ENCODE measurements around the gene FAM237B. TPM values are rescaled to one million over a fixed set of nuclear protein-coding genes. Genes with fewer than 3 reads are reported as not detected.

Gene FAM237B
- total and polyA plus RNA-seq, 4 donors: not detected

DNA sequence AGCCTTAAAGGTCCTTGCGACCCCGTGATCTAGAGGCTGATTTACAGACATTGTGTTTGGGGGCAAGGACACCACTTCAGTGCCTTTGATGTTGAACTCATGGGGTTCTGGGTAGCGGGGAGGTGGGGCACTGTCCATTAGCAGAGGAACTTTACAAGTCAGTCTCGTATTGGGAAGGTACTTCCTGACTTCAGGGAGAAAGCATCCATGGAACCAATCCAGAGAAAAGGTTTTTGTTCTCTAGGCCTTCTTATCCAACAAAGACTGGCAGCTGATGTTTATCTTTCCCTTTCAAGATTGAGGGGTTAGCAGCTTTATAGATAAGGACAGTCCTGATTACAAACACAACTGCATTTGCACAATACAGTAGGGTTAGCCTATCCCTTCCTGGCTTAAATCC is 28.2 kb upstream of the FAM237B start:
- TF ChIP-seq SP1 (IDR thresholded peaks at IDR 0.05): no peak
- no peak for TF ChIP-seq FOXA2 (IDR thresholded peaks at IDR 0.05)
- TF ChIP-seq RXRA (IDR thresholded peaks at IDR 0.05): no peak
- no peak for TF ChIP-seq EGR1 (IDR thresholded peaks at IDR 0.05; ENCODE audit: low read depth in 2 of 2)
- TF ChIP-seq JUND (IDR thresholded peaks at IDR 0.05): no peak
- TF ChIP-seq, protein P1, sequence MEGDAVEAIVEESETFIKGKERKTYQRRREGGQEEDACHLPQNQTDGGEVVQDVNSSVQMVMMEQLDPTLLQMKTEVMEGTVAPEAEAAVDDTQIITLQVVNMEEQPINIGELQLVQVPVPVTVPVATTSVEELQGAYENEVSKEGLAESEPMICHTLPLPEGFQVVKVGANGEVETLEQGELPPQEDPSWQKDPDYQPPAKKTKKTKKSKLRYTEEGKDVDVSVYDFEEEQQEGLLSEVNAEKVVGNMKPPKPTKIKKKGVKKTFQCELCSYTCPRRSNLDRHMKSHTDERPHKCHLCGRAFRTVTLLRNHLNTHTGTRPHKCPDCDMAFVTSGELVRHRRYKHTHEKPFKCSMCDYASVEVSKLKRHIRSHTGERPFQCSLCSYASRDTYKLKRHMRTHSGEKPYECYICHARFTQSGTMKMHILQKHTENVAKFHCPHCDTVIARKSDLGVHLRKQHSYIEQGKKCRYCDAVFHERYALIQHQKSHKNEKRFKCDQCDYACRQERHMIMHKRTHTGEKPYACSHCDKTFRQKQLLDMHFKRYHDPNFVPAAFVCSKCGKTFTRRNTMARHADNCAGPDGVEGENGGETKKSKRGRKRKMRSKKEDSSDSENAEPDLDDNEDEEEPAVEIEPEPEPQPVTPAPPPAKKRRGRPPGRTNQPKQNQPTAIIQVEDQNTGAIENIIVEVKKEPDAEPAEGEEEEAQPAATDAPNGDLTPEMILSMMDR (IDR thresholded peaks at IDR 0.05; ENCODE audit: low read depth, low read length, missing input control): no peak
- no peak for TF ChIP-seq RAD21 (IDR thresholded peaks at IDR 0.05)
- TF ChIP-seq YY1 (IDR thresholded peaks at IDR 0.05): no peak
- TF ChIP-seq FOXA1 (IDR thresholded peaks at IDR 0.05): no peak
- TF ChIP-seq NR2F2 (IDR thresholded peaks at IDR 0.05): no peak
- 90% methylated on average over 4 of the region's 4 CpGs for WGBS
- DNase-seq (ENCODE audit: low spot score): no peak

DNA sequence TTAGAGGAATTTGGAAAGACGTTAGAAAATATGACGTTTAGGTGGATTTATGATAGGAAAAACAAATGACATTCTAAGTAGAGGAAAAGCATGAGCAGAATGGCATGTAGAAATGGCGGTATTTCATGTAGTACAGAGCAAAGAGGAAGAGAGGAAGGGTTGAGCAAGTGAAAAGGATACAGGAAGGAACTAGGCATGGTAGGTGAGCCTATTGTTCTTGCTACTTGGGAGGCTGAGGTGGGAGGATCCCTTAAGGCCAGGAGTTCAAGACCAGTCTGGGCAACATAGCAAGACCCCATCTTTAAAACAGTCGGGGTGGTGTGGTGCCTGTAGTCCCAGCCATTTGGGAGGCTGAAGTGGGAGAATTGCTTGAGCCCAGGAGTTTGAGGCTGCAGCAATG is 26.7 kb upstream of the FAM237B start:
- WGBS: 62% methylated on average over 4 of the region's 4 CpGs
- no peaks in the 10 kb centered on the region for H3K27me3 ChIP-seq (ENCODE audit: control insufficient read depth in 4 of 4, insufficient read depth in 4 of 4, low read length in 3 of 4)
- DNase-seq (ENCODE audit: low spot score): no peak
- no peaks in the 10 kb centered on the region for H3K9me3 ChIP-seq (ENCODE audit: control insufficient read depth in 4 of 4, low read length in 3 of 4)
- H3K4me3 ChIP-seq (ENCODE audit: low read depth in 1 of 3, low read length in 3 of 3): peak overlapping the region in 1 of 3 donors; percentile 60
- peak overlapping the region; percentile 87 to 96 for H3K27ac ChIP-seq (ENCODE audit: low read depth in 1 of 2, low read length in 2 of 2)
- TF ChIP-seq RXRA (IDR thresholded peaks at IDR 0.05): no peak
- TF ChIP-seq FOXA1 (IDR thresholded peaks at IDR 0.05): no peak
- TF ChIP-seq YY1 (IDR thresholded peaks at IDR 0.05): no peak
- TF ChIP-seq EGR1 (IDR thresholded peaks at IDR 0.05; ENCODE audit: low read depth in 2 of 2): no peak
- TF ChIP-seq, protein P2, sequence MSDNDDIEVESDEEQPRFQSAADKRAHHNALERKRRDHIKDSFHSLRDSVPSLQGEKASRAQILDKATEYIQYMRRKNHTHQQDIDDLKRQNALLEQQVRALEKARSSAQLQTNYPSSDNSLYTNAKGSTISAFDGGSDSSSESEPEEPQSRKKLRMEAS (IDR thresholded peaks at IDR 0.05): no peak
- no peak for TF ChIP-seq RAD21 (IDR thresholded peaks at IDR 0.05)
- no peak for TF ChIP-seq SP1 (IDR thresholded peaks at IDR 0.05)
- H3K36me3 ChIP-seq (ENCODE audit: control insufficient read depth in 4 of 4, insufficient read depth in 3 of 4, low read depth in 1 of 4, low read length in 3 of 4): no peaks in the 10 kb centered on the region
- no peak overlapping the region for H3K9ac ChIP-seq (ENCODE audit: low read depth in 1 of 2, low read length in 2 of 2)
- H3K4me1 ChIP-seq (ENCODE audit: control insufficient read depth in 4 of 4, insufficient read depth in 4 of 4, low read length in 3 of 4): peaks cover 3 to 18% (median 4%) of the 10 kb centered on the region in 4 donors

More for the DNA sequence above, 28.2 kb upstream of the FAM237B start:
- no peak overlapping the region for H3K4me3 ChIP-seq (ENCODE audit: low read depth in 1 of 3, low read length in 3 of 3)
- H3K9ac ChIP-seq (ENCODE audit: low read depth in 1 of 2, low read length in 2 of 2): no peak overlapping the region
- H3K27me3 ChIP-seq (ENCODE audit: control insufficient read depth in 4 of 4, insufficient read depth in 4 of 4, low read length in 3 of 4): no peaks in the 10 kb centered on the region
- H3K9me3 ChIP-seq (ENCODE audit: control insufficient read depth in 4 of 4, low read length in 3 of 4): no peaks in the 10 kb centered on the region
- H3K27ac ChIP-seq (ENCODE audit: low read depth in 1 of 2, low read length in 2 of 2): no peak overlapping the region
- H3K36me3 ChIP-seq (ENCODE audit: control insufficient read depth in 4 of 4, insufficient read depth in 3 of 4, low read depth in 1 of 4, low read length in 3 of 4): peaks cover 0 to 2% (median under 1%) of the 10 kb centered on the region in 4 donors
- H3K4me1 ChIP-seq (ENCODE audit: control insufficient read depth in 4 of 4, insufficient read depth in 4 of 4, low read length in 3 of 4): peaks cover 3 to 18% (median 4%) of the 10 kb centered on the region in 4 donors

DNA sequence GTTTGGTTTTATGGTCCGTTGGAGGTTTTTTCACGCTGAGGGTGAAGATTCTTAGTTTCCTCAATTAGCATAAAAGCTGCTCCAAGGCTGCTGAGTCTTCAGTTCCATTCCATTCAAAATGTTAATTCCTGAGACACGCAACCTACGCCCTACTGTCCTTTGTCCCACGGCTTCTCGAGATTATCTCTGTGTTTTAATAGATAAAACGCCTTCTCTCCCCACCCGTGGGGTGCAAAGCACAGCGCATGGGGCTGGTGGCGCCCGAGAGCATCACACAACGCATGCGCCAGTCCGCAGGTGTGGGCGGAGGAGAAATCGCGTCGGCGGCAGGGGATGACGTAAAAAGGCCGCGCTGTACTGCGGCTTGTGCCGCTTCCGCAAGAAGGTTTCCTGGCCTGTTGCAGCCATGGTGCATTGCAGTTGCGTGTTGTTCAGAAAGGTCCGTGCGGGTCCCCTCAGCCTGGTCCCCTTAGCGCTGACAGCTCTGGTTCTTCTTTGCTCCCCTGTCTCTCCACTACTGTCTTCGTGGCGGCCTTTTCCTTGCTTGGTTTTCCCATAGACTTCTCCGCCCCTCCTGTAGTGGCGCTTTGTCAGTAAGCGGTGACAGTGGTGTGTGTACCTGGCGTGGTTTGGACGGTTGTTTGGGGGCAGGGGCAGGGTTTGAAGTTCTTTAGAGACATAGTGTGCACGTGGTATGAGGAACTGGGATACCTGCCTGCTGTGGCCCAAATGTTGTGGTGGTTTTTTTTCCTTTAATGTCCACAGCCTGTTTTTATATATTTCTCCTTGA is 25.4 kb upstream of the FAM237B start, which contains the start of gene GTPBP10:
Gene GTPBP10, plus strand, starts transcription at position 381 of the 790 bp plus-strand sequence. Its CDS starts 26 bp downstream, at position 407.
- DNase-seq (ENCODE audit: low spot score): peak; percentile 91
- no peaks in the 10 kb centered on the region for H3K9me3 ChIP-seq (ENCODE audit: control insufficient read depth in 4 of 4, low read length in 3 of 4)
- H3K4me3 ChIP-seq (ENCODE audit: low read depth in 1 of 3, low read length in 3 of 3): peak within 1 kb of the TSS; percentile 60 to 97 (median 76)
- no peaks in the 10 kb centered on the region for H3K27me3 ChIP-seq (ENCODE audit: control insufficient read depth in 4 of 4, insufficient read depth in 4 of 4, low read length in 3 of 4)
- H3K9ac ChIP-seq (ENCODE audit: low read depth in 1 of 2, low read length in 2 of 2): peak within 1 kb of the TSS; percentile 94 to 96
- H3K27ac ChIP-seq (ENCODE audit: low read depth in 1 of 2, low read length in 2 of 2): peak within 1 kb of the TSS; percentile 87 to 96
- under 1% methylated on average over 37 of the region's 37 CpGs for WGBS
- peaks cover 3 to 18% (median 4%) of the 10 kb centered on the region in 4 donors for H3K4me1 ChIP-seq (ENCODE audit: control insufficient read depth in 4 of 4, insufficient read depth in 4 of 4, low read length in 3 of 4)
- no peaks in the 10 kb centered on the region for H3K36me3 ChIP-seq (ENCODE audit: control insufficient read depth in 4 of 4, insufficient read depth in 3 of 4, low read depth in 1 of 4, low read length in 3 of 4)
- TF ChIP-seq NR2F2 (IDR thresholded peaks at IDR 0.05): no peak
- peak; percentile 91 to 97 for TF ChIP-seq EGR1 (IDR thresholded peaks at IDR 0.05; ENCODE audit: low read depth in 2 of 2)
- TF ChIP-seq HNF4G (IDR thresholded peaks at IDR 0.05): peak; percentile 76
- peak; percentile 85 for TF ChIP-seq SP1 (IDR thresholded peaks at IDR 0.05)
- TF ChIP-seq RXRA (IDR thresholded peaks at IDR 0.05): peak; percentile 42 to 60
- peak; percentile 90 for TF ChIP-seq TAF1 (conservative IDR thresholded peaks at IDR 0.05)
- peak; percentile 33 to 54 for TF ChIP-seq RAD21 (IDR thresholded peaks at IDR 0.05)
- TF ChIP-seq, protein P3, sequence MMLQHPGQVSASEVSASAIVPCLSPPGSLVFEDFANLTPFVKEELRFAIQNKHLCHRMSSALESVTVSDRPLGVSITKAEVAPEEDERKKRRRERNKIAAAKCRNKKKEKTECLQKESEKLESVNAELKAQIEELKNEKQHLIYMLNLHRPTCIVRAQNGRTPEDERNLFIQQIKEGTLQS (IDR thresholded peaks at IDR 0.05): peak; percentile 57
- peak in 1 of 2 donors; percentile 83 for TF ChIP-seq GABPA (IDR thresholded peaks at IDR 0.05 in 1 of 2, conservative IDR thresholded peaks at IDR 0.05 in 1 of 2)
- TF ChIP-seq YY1 (IDR thresholded peaks at IDR 0.05): peak; percentile 95
- TF ChIP-seq, protein P1 (IDR thresholded peaks at IDR 0.05; ENCODE audit: low read depth, low read length, missing input control): peak; percentile 74
- TF ChIP-seq, protein P4, sequence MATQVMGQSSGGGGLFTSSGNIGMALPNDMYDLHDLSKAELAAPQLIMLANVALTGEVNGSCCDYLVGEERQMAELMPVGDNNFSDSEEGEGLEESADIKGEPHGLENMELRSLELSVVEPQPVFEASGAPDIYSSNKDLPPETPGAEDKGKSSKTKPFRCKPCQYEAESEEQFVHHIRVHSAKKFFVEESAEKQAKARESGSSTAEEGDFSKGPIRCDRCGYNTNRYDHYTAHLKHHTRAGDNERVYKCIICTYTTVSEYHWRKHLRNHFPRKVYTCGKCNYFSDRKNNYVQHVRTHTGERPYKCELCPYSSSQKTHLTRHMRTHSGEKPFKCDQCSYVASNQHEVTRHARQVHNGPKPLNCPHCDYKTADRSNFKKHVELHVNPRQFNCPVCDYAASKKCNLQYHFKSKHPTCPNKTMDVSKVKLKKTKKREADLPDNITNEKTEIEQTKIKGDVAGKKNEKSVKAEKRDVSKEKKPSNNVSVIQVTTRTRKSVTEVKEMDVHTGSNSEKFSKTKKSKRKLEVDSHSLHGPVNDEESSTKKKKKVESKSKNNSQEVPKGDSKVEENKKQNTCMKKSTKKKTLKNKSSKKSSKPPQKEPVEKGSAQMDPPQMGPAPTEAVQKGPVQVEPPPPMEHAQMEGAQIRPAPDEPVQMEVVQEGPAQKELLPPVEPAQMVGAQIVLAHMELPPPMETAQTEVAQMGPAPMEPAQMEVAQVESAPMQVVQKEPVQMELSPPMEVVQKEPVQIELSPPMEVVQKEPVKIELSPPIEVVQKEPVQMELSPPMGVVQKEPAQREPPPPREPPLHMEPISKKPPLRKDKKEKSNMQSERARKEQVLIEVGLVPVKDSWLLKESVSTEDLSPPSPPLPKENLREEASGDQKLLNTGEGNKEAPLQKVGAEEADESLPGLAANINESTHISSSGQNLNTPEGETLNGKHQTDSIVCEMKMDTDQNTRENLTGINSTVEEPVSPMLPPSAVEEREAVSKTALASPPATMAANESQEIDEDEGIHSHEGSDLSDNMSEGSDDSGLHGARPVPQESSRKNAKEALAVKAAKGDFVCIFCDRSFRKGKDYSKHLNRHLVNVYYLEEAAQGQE (IDR thresholded peaks at IDR 0.05): peak; percentile 76
- peak; percentile 20 for TF ChIP-seq FOXA2 (IDR thresholded peaks at IDR 0.05)
- TF ChIP-seq, protein P2 (IDR thresholded peaks at IDR 0.05): peak; percentile 92
- TF ChIP-seq JUND (IDR thresholded peaks at IDR 0.05): peak in 1 of 2 donors; percentile 45

Data from liver (tissue), 9 donors.